ENCODE measurements around the gene LRG1.
"Not testable (repeated sequence)": the region's sequence is repeated elsewhere in the genome, so short reads cannot be mapped to it uniquely, and the experiment has no call there.

The LRG1 gene

DNA sequence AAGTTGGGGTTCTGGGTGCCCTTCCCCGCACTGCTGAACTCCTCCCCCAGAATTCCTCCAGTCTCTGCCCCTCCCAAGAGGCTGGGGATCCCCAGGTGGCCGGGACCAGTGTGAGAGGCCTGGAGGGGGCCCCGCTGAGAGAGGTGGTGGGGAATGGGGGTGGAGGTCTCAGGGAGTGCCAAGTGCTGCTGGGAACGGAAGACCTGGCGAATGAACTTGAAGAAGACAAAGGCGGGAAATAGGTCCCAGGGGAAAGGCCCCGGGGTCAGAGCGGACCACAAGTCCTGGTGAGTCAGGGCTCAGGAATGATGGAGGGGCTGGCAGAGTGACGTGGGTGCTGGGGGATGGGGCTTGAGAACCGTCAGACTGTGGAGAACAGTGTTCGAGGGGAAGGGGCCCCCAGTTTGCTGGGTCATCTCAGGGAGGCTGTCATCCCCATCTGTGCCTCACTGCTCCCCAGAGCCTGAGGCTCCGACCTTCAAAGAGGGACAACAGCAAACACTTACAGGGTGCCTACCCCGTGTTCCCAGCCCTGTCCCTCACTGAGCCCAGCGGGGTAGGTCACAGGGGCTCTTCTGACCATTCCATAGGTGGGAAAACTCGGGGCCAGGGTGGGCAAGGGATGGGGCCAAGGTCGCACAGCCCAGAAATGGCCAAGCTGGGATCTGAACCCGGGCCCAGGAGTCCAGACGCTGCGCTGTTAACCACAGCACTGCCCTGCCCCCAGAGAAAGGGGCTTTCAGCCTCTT, 35.6 kb upstream of the LRG1 start:
- no peak for DNase-seq

DNA sequence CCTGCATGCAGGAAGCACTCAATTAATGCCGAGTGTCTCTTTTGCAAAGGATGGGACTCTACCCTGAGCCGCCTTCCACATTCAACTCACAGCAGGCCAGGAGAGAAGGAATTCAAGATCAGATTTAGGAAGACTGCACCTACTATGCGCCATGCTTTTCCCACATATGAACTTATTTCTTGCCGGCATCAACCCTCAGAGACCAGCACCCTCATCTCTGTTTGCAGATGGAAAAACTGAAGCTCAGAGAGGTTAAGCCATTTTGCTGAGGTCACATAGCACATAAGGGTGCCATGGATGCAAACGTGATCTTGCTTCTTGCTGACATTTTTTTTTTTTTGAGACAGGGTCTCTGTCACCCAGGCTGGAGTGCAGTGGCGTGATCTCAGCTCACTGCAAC, 33.8 kb upstream of the LRG1 start:
- no peak for DNase-seq

DNA sequence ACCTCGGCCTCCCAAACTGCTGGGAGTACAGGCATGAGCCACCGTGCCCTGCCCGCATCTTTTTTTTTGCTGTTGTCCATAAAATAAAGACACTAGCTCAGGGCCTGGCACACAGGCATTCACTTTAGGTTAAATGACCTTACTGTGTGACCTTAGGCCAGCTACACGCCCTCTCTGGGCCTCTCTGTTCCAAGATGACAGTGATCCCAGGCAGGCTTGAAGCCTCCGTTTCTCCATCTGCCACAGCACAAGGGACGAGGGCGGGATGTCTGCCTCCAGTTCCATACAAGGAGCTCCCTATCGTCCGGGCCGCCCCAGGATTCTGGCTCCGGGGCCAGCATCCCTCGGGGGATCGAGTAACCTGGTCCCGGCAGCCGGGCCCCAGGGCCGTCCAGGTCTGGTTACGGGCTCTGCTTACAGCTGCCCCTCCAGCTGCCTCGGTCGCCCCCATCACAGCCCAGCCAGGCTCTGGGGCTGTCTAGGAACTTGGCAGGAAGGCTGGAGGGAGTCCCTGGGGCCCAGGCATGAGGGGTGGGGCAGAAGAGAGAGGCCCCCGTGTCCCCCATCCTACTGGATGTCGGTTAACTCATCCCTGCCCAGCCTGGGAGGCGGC, 31.6 kb upstream of the LRG1 start:
- DNase-seq: no peak

DNA sequence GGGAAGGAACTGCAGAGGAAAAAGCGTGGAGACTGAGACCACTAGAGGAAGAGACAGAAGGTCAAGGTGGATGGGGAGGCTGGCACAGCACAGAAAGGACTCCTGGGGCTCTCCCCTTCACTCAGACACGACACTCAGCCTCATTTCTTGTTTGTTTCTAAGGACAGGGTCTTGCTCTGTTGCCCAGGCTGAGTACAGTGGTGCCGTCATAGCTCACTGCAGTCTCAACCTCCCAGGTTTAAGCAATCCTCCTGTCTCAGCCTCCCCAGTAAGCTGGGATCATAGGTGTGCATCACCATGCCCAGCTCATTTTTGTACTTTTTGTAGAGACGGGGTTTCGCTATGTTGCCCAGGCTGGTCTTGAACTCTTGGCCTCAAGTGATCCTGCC, 31.1 kb upstream of the LRG1 start:
- no peak for DNase-seq

DNA sequence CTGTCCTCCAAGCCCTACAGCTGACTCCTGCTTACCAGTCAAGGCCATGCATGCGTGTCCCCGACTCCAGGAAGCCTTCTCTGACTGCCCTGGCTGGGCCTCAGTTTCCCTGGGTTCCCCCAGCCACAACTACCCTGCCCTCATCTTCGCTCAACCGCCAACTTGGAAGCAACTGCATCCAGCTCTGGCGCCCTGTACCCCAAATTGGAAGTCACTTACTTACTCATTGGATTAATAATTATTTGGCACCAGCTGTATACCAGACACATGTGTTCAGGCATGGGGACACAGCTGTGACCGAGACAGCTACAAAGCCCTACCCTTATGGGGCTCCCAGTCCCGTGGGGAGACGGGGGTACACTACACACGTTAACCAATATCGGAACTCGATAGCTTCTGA, 30.6 kb upstream of the LRG1 start:
- DNase-seq: no peak

DNA sequence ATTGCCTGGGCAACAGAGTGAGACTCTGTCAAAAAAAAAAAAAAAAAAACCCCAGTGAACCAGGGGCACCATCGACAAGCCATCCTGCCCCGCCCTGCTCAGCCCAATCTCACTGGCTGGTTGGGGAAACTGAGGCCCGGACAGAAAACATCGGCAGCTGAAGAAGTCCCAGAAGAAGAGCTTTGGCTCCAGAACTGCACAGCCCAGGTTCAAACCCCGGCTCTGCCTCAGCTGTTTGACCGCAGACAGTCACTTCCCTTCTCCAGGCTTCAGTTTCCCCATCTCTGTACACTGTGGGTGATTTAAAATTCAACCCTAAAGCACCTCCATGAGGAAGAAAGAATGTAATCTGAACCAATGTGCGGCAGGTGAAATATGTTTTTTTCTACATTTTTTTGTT, 29.1 kb upstream of the LRG1 start:
- no peak for DNase-seq

DNA sequence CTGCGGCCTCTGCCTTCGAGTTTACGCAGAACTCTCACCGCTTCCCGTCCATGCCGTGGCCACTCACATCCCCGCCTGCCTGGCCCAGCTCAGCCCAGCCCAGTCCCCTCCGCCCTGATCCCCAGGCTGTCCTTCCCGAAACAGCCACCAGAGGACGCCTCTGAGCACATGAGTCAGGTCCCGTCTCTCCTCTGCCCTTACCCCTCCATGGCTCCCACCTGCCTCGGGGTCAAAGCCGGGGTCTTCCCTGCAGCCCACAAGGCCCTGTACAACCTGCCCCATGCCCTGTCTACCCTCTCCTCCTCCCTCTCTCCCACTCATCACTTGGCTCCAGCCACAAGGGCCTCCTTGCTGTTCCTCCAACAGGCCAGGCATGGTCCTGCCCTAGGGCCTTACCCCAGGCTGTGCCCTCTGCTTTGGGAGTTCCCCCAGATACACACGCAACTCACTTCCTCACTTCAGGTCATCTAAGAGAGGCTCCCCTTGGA, 27.8 kb upstream of the LRG1 start:
- no peak for DNase-seq

DNA sequence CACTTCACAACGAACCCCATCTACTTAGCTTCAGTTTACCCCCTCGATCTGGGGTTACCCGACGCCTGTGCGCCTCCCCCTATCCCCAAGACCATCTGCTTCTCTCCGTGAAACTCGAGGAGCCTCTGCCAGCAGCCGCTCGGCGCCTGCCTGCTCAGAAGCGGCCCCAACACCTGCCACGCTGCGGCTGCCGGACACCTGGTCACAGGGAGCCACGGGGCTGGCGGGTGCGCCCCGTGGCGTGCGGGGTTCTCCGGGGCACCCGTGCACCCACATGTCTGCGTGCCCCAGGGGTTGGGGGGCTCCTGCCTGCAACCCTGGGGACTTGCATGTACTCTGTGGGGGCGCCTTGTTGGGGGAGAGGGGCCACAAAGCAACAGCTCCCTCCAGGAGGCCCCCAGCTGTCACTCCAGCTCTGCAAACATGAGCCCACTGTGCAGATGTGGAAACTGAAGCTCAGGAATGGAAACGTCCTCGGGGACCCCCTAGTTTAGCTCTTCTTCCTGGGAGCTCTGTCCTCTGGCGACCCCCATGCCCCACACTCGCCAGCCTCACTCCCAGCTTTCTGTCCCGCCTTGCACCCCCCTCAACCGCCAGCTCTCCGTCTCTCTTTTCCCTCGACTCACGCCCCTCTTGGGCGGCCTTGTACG, 26.7 kb upstream of the LRG1 start:
- no peak for DNase-seq

DNA sequence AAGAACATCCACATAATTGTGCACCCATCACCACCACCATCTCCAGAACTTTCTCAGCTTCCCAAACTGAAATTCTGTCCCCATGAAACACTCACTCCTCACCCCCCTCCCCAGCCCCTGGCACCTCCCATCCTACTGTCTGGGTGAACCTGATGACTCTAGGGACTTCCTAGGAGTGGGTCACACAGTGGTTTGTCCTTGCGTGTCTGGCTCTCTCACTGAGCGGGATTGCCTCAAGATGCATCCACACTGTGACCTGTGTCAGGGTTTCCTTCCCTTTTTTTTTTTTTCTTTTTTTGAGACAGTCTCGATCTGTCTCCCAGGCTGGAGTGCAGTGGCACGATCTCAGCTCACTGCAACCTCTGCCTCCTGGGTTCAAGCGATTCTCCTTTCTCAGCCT, 23.7 kb upstream of the LRG1 start:
- DNase-seq: not testable (repeated sequence)

DNA sequence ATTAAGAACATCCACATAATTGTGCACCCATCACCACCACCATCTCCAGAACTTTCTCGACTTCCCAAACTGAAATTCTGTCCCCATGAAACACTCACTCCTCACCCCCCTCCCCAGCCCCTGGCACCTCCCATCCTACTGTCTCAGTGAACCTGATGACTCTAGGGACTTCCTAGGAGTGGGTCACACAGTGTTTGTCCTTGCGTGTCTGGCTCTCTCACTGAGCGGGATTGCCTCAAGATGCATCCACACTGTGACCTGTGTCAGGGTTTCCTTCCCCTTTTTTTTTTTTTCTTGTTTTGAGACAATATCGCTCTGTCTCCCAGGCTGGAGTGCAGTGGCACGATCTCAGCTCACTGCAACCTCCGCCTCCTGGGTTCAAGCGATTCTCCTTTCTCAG, 22.2 kb upstream of the LRG1 start:
- not testable (repeated sequence) for DNase-seq

DNA sequence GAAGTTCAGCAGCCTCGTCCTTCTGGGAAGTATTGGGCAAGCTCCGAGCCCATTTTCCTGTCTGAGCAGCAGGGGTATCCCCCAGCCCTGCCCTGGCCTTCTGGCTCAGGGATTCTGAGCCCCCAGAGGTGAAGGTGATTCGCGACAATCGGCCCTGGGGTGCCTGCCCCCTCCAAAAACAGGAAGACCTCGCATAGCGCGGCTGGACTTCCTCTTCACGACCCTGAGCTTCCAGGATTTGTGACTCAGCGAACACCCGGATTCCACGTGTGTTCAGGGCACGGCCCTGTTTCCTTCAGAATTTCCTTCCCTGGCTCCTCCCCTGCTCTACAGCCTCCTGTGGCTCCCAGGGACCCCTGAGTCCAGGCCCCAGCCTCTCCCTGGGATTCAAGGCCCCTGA, 19.7 kb upstream of the LRG1 start, which contains the start of gene SEMA6B:
Gene SEMA6B, minus strand, starts transcription at position 116 of the 400 bp plus-strand sequence. CDS start 1,227 bp downstream, outside the sequence.
- no peak for DNase-seq

DNA sequence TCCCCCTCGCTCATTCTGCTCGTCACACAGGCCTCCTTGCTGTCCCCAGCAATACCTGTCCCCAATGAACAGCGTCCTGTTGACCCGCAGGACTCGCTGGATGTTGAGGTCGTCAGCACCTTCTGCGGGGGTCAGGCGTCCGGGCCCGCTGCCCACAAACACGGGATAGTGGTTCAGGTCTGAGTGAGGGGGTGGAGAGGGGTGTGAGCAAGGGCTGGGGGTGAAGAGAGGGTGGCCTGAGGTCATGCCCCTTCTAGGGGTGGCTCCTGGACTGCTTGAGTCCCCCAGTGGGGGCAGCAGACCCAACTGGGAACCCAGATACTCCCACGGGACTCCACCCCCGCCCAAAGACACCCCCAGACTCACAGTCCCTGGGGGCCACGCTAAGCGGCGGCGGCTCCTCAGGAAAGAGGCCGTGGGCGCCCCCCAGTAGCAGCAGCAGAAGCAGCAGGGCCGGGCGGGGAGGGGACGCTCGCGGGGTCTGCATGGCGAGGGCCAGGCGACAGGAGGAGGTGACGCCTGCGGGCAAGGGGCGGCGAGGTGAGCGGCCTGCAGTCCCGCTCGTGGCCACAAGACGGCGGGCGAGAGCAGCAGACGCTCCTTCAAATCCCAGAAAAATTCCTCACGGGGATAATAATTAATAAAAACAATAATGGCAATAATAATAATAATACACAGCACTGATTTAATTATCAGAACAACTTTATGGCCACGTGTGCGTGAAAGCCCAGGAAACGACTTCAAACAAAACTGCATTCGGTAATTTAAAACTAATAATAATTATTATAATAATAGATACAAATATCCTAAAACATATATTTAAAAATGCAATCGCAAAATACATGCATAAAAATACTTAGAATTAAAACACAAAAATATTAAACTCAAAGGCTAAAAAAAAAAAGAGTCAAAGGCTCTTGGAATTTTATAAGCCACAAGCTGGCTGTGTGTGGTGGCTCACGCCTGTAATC, 18.4 kb upstream of the LRG1 start:
- DNase-seq: no peak

DNA sequence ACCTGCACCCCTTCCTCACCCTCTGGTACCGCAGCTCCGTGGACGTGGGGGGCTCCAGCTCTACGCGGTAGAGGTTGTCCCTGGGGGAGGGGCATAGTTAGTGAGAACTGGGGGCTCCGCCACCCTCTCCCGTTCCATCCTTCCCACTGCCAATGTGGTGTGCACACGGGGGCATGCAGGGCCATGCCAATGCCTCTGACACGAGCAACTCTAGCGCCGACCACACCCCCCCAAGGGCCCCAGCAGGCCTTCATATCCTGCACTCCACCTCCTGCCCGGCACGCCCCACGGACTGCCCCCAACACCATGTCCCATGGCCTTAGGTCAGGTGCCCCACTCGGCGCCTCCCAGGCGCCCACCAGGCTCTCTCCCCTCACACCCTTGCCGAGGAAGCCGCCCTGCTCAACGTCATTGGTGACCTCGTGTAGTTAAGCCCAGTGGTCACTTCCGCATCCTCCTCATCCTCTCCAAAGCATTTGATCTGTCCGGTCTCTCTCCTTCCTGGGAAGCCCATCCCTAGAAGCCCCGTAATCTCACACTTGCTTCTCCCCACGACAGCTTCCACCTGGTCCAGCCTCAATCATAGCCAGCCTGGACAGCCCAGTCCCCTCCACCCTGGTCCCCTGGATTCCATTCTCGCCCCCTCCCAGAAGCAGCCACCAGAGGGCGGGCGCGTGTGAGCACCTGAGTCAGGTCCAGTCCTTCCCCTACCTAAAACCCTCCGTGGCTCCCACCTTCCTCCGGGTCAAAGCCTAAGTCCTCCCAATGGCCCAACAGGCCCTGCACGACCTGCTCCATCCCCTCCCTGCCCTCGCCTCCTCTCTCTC, 17.5 kb upstream of the LRG1 start:
- no peak for DNase-seq

DNA sequence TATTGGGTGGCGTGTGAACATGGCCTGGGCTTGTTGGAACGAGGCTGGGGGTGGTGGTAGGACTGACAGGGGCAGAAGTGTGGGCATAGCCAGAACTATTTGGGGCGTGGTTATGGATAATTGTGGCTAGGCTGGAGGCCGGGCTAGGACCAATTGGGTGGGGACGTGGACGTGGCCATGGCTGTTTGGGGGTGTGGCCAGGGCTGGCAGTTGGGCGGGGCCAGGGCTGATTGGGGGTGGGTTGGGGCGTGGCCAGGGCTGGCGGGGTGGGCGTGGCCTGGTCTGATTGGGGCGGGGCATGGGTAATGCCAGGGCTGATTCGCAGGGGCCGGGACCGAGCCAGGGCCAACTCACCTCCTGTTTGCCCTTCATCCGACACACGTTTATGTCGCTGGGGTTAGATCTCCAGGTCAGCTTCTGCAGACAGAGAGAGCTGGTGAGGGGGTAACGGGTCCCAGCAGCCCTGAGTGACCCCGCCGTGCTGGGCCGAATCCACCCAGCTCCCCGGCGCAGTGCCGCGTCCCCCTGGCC, 16.8 kb upstream of the LRG1 start:
- peak; percentile 37 for DNase-seq

DNA sequence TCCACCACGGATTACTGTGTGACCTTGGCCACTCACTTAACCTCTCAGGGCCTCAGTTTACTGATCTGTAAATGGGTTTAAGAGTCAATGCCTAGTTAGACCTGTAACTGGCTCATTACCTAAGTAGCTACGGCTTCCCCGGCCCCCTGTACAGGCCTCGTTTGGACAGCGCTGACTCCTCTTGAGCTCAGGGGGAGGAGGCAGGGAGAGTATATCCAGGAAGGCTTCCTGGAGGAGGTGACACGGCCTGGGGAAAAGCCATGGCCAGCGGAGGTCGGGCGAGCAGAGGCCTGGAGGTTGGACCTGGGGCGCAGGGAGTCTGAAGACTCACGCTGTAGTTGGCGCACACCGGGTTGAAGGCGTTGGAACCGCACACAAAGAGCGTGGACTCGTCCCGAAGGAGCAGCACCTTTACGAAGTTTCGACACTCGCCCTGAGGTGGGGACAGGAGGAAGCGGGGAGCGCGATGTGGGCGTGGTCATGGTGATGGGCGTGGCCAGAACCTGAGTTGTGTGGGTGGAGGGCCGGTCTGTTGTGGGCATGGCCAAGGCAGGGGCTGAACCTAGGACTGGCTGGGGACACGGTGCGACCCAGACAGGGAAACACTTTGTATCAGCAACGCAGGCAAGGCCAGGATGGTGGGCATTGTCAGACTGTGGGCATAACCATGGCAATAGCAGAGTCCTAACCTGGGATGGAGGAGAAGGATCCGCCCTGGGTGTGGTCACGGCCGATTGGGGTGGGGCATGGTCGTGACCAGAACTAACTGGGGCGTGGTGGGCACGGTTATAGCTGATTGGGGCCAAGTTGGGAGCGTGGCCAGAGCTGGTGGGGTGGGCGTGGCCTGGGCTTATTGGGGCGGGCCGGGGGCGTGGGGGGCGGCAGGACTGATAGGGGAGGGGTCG, 16.1 kb upstream of the LRG1 start:
- DNase-seq: no peak

DNA sequence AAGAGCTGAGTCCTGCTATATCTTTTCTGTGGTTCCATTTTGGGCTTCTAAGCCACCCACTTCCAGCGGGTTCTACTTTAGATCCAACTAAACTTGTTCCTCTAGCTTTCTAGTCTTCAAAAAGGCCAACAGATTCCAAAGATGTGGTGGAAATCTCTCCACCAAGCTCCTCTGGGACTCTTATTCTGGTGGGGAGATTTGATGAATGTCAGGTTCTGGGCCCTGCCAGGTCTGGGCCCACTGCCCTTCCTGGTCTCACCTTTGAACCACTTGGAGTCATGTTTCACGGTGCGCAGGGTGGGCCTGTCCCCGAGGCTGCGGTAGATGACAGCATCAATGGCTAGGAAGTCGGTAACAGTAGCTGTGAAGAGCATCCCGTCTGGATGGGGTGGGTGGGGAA, 14.9 kb upstream of the LRG1 start:
- no peak for DNase-seq

DNA sequence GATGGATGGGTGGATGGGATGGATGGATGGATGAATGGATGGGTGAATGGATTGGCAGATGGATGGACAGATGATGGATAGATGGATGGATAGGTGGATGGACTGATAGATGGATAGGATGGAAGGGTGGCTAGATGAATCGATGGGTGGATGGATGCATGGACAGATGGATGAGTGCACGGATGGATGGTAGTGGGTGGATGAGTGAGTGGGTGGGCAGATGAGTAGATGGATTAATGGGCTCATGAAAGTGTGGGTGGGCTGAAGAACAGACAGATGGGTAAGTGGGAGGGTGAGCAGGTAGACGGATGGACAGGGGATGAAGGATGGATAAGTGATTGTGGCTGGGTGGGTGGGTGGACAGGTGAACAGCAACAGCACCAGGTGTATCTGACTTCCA, 13.9 kb upstream of the LRG1 start:
- DNase-seq: no peak

DNA sequence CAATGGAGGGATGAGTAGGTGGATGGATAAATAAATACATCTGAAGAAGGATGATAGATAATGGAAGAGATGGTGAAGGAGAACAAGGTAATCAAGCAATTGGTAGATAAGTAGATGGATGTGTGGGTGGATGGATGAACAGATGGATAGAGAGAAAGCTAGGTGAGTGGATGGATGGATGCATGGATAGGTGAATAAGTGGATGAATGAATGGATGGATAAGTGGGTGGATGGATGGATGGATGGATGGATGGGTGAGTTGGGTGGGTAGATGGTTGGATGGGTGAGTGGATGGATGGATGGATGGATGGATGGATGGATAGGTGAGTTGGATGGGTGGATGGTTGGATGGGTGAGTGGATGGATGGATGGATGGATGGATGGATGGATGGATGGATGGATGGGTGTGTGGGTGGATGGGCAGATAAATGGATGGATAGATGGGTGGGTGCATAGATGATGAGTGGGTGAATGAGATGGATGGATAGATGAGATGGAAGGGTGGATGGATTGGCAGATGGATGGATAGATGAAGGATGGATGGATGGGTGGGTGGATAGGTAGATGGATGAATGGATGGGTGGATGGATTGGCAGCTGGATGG, 13.4 kb upstream of the LRG1 start:
- no peak for DNase-seq

DNA sequence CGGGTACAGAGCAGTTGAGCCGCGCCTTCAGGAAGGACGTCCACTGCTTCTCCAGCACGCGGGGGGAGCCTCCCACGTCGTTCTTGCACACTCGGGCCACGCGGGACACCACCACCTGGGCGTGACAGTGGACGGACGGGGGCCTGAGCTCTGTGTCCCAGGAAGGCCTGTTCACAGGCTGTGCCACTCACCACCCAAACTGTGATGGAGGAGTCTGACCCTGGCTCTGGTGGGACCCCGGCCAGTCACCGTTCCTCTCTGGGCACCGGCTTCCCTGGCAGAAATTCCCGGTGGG, 12.6 kb upstream of the LRG1 start:
- DNase-seq: no peak

DNA sequence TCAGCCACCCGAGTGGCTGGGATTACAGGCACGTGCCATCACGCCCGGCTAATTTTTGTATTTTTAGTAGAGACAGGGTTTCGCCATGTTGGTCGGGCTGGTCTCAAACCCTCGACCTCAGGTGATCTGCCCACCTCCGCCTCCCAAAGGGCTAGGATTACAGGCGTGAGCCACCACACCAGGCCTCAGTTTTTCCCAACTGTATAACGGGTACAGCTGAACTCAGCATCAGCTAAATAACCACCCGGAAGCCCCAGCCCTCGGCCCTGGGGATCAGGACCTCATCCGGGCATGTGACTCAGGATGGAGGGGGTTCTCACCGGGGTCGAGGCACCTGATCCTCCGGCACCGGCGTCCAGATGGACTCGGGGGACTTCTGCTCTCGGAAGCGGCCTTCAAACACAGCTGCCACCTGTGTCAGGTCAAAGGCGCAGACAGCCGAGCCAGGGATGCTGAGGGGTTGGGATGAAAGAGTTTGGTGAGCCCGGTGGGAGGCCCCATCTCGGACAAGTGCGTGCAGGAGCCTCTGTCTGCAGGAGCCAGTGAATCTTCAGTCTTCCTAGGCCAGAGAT, 10.7 kb upstream of the LRG1 start:
- no peak for DNase-seq
